Measurements from ENCODE around the gene TMEM38B.
"Not testable (repeated sequence)": the region's sequence is repeated elsewhere in the genome, so short reads cannot be mapped to it uniquely, and the experiment has no call there.

DNA sequence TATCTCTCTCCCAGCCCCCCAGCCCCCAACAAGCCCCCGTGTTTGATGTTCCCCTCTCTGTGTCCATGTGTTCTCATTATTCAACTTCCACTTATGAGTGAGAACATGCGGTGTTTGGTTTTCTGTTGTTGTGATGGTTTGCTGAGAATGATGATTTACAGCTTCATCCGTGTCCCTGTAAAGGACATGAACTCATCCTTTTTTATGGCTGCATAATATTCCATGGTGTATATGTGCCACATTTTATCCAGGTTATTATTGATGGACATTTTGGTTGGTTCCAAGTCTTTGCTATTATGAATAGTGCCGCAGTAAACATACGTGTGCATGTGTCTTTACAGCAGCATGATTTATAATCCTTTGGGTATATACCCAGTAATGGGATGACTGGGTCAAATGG, 33.9 kb downstream of the TMEM38B start:
- not testable (repeated sequence) for TF ChIP-seq TAF1 (IDR thresholded peaks at IDR 0.05; ENCODE audit: low read depth); EZH2 (IDR thresholded peaks at IDR 0.05; ENCODE audit: borderline replicate concordance, insufficient read depth, low read length, poor library complexity, severe bottlenecking)

Measured in neural cell (in vitro differentiated cells).